Tibial artery (tissue), 4 donors: ENCODE results near the gene MPZL3.
"Not testable (repeated sequence)": the region's sequence is repeated elsewhere in the genome, so short reads cannot be mapped to it uniquely, and the experiment has no call there.

Source experiments
- DNase-seq, 2 donors: peaks; one replicate each; pipeline ENCODE4 v3.0.0-alpha.2; 2019
- H3K27ac ChIP-seq, 2 donors: fragments of 200-600 bp; sonication (generic) in 1 of 2; 1 replicate in 1 of 2; 2 replicates in 1 of 2; pipeline ENCODE4 v1.5.1; 2018 to 2019; ENCODE audit warnings: mild to moderate bottlenecking in 1 of 2
- H3K27me3 ChIP-seq, 2 donors: fragments of 200-600 bp; sonication (generic) in 1 of 2; one replicate each; pipeline versions ENCODE4 v1.5.1 to v1.6.0; 2016 to 2019
- H3K36me3 ChIP-seq, 3 donors: fragments of 200-600 bp; sonication (generic) in 2 of 3; one replicate each; pipeline ENCODE4 v1.5.1; 2016 to 2019; ENCODE audit warnings: mild to moderate bottlenecking in 2 of 3
- H3K4me1 ChIP-seq, 4 donors: fragments of 200-600 bp; sonication (generic) in 2 of 4; 1 replicate in 3 of 4; 2 replicates in 1 of 4; pipeline ENCODE4 v1.5.1; 2016 to 2019
- H3K4me3 ChIP-seq, 2 donors: fragments of 200-600 bp; sonication (generic) in 1 of 2; 1 replicate in 1 of 2; 2 replicates in 1 of 2; pipeline ENCODE4 v1.5.1; 2018 to 2019; ENCODE audit warnings: mild to moderate bottlenecking in 2 of 2
- H3K9me3 ChIP-seq, 3 donors: fragments of 200-600 bp; sonication (generic) in 1 of 3; one replicate each; pipeline ENCODE4 v1.5.1; 2016 to 2019
- CTCF ChIP-seq, 2 experiments: fragments of 200-600 bp in 1 of 2; fragments of 450-650 bp in 1 of 2; IDR thresholded peaks; one replicate each; pipeline ENCODE4 v1.5.1; 2017 to 2019; ENCODE audit warnings: antibody characterized with exemption in 2 of 2, mild to moderate bottlenecking in 1 of 2, moderate library complexity in 1 of 2
- intact Hi-C: fragments of 100-400 bp; cut with DNase I; formaldehyde crosslinking; loops from one replicate; pipeline ENCODE4 v1.15.0; 2023; ENCODE audit warnings: low total_unique reads

The MPZL3 gene

GRCh38 chr11:118193910-118194566 lies 58.1 kb downstream of the MPZL3 start:
- DNase-seq: no peak
- no peak overlapping the region for H3K27ac ChIP-seq
- H3K4me3 ChIP-seq: no peak overlapping the region
- peaks cover 0 to 6% of the 10 kb centered on the region in 2 donors for H3K27me3 ChIP-seq
- H3K36me3 ChIP-seq: no peaks in the 10 kb centered on the region
- H3K4me1 ChIP-seq: no peaks in the 10 kb centered on the region
- peaks cover 0 to 4% (median 0%) of the 10 kb centered on the region in 3 donors for H3K9me3 ChIP-seq
- no peak for TF ChIP-seq CTCF (IDR thresholded peaks at IDR 0.05)
- intact Hi-C loops: no loop called here

GRCh38 chr11:118192817-118193216 lies 59.3 kb downstream of the MPZL3 start:
- H3K4me1 ChIP-seq, H3K4me3 ChIP-seq, intact Hi-C loops, H3K9me3 ChIP-seq, H3K27ac ChIP-seq, H3K36me3 ChIP-seq, DNase-seq: not testable (repeated sequence)
- H3K27me3 ChIP-seq: peaks cover 0 to 11% of the 10 kb centered on the region in 2 donors

GRCh38 chr11:118190942-118191506 lies 61.1 kb downstream of the MPZL3 start:
- H3K4me1 ChIP-seq, H3K9me3 ChIP-seq, intact Hi-C loops, H3K4me3 ChIP-seq, DNase-seq, H3K27ac ChIP-seq, H3K36me3 ChIP-seq: not testable (repeated sequence)
- H3K27me3 ChIP-seq: peaks cover 0 to 19% of the 10 kb centered on the region in 2 donors

GRCh38 chr11:118186346-118187107 lies 65.6 kb downstream of the MPZL3 start:
- no peak overlapping the region for H3K27ac ChIP-seq
- DNase-seq: peak in 1 of 2 donors; percentile 17
- TF ChIP-seq CTCF (IDR thresholded peaks at IDR 0.05): no peak
- H3K4me3 ChIP-seq: no peak overlapping the region
- peaks cover 0 to 32% of the 10 kb centered on the region in 2 donors for H3K27me3 ChIP-seq
- H3K36me3 ChIP-seq: no peaks in the 10 kb centered on the region
- intact Hi-C loops: no loop called here
- peaks cover 0 to 3% (median 0%) of the 10 kb centered on the region in 3 donors for H3K9me3 ChIP-seq
- no peaks in the 10 kb centered on the region for H3K4me1 ChIP-seq

- Histone ChIP-seq H3K9me3 (no peaks in the 10 kb centered on the region), H3K27ac (no peak overlapping the region), H3K36me3 (no peaks in the 10 kb centered on the region), H3K4me1 (peaks cover 0 to 8% (median 3%) of the 10 kb centered on the region in 4 donors), H3K27me3 (peaks cover 0 to 32% of the 10 kb centered on the region in 2 donors), H3K4me3 (no peak overlapping the region)
- TF ChIP-seq CTCF (IDR thresholded peaks at IDR 0.05): no peak
- intact Hi-C loops: no loop called here
- peak in 1 of 2 donors; percentile 40 for DNase-seq
Observed at GRCh38 chr11:118184784-118185579, 67.2 kb downstream of the MPZL3 start.

GRCh38 chr11:118183691-118184090 lies 68.5 kb downstream of the MPZL3 start:
- H3K27ac ChIP-seq, H3K9me3 ChIP-seq, H3K4me1 ChIP-seq, intact Hi-C loops, H3K4me3 ChIP-seq, H3K36me3 ChIP-seq: not testable (repeated sequence)
- peak in 1 of 2 donors; percentile 20 for DNase-seq
- H3K27me3 ChIP-seq: peaks cover 0 to 38% of the 10 kb centered on the region in 2 donors
